PC-3 (cell line): ENCODE results near the gene PRPS1. TPM values are rescaled to one million over a fixed set of nuclear protein-coding genes. Genes with fewer than 3 reads are reported as not detected.
A peak's percentile ranks its signal among the peaks of the same experiment; 100 is the strongest.

Source experiments
- ATAC-seq: fragments of 200-7000 bp; cut with Tn5 transposase; 2 replicates; pipeline ENCODE4 v1.9.1; 2020; ENCODE audit warnings: mild to moderate bottlenecking, moderate library complexity
- BruUV-seq: library from RNA; stranded (reverse); fragments of 400-500 nt; replicated peaks from 2 replicates; lab custom pipeline; 2021; lab: Mats Ljungman, UMichigan
- CTCF ChIA-PET: fragments of 300-600 bp; sonication (Branson Sonifier 250); formaldehyde crosslinking; loops from one replicate; lab custom pipeline; 2022; ENCODE audit warnings: antibody characterized with exemption; lab: Charles Lee
- POLR2A ChIA-PET: fragments of 300-600 bp; sonication (Branson Sonifier 250); formaldehyde crosslinking; loops from one replicate; lab custom pipeline; 2022; ENCODE audit warnings: antibody characterized with exemption; ENCODE audit not compliant: unreplicated experiment; lab: Charles Lee
- DNase-seq: peaks from one replicate; pipeline ENCODE4 v3.0.0-alpha.2; 2015
- H2AFZ ChIP-seq: fragments of 300-600 bp; sonication (generic); 2 replicates; pipeline ENCODE4 v1.6.0; 2016; ENCODE audit warnings: antibody characterized with exemption, low read length
- H3F3A ChIP-seq: fragments of 300-600 bp; sonication (generic); one replicate; pipeline ENCODE4 v1.6.0; 2017; ENCODE audit warnings: antibody characterized with exemption, low read length, control low read depth, mild to moderate bottlenecking; ENCODE audit not compliant: unreplicated experiment
- H3K27ac ChIP-seq: fragments of 300-600 bp; sonication (generic); 2 replicates; pipeline ENCODE4 v1.5.1; 2016; ENCODE audit warnings: mild to moderate bottlenecking, low read length
- H3K27me3 ChIP-seq: fragments of 300-600 bp; sonication (generic); 2 replicates; pipeline ENCODE4 v1.6.1; 2016; ENCODE audit warnings: low read length, mixed read lengths
- H3K36me3 ChIP-seq: fragments of 300-600 bp; sonication (generic); 2 replicates; pipeline ENCODE4 v1.6.1; 2016; ENCODE audit warnings: low read depth, mixed run types, low read length, mixed read lengths
- H3K4me1 ChIP-seq: fragments of 300-600 bp; sonication (generic); 2 replicates; pipeline ENCODE4 v1.5.1; 2016; ENCODE audit warnings: low read length; ENCODE audit not compliant: insufficient read depth
- H3K4me2 ChIP-seq: fragments of 300-600 bp; sonication (generic); 2 replicates; pipeline ENCODE4 v1.6.0; 2016; ENCODE audit warnings: low read length
- H3K4me3 ChIP-seq: fragments of 300-600 bp; sonication (generic); 2 replicates; pipeline ENCODE4 v1.5.1; 2016; ENCODE audit warnings: mild to moderate bottlenecking, low read length, mixed read lengths
- H3K79me2 ChIP-seq: fragments of 300-600 bp; sonication (generic); 2 replicates; pipeline ENCODE4 v1.6.1; 2017; ENCODE audit warnings: low read length, mixed read lengths
- H3K9ac ChIP-seq: fragments of 300-600 bp; sonication (generic); 2 replicates; pipeline ENCODE4 v1.6.0; 2016; ENCODE audit warnings: mild to moderate bottlenecking, low read length
- H3K9me2 ChIP-seq: fragments of 300-600 bp; sonication (generic); replicated peaks from 2 replicates; pipeline ENCODE4 v1.6.1; 2016; ENCODE audit warnings: mixed run types, low read length, mixed read lengths
- H3K9me3 ChIP-seq: fragments of 300-600 bp; sonication (generic); 2 replicates; pipeline ENCODE4 v1.6.1; 2016; ENCODE audit warnings: low read length, mixed read lengths
- H4K20me1 ChIP-seq: fragments of 300-600 bp; sonication (generic); 2 replicates; pipeline ENCODE4 v1.6.1; 2016; ENCODE audit warnings: low read length, mixed read lengths
- EZH2 ChIP-seq: fragments of 300-600 bp; sonication (generic); IDR thresholded peaks from one replicate; pipeline ENCODE4 v1.6.1; 2017; ENCODE audit warnings: antibody characterized with exemption, mild to moderate bottlenecking, low read length; ENCODE audit not compliant: unreplicated experiment
- EZH2phosphoT487 ChIP-seq: fragments of 300-600 bp; sonication (generic); IDR thresholded peaks from 2 replicates; pipeline ENCODE4 v1.6.1; 2018; ENCODE audit warnings: mild to moderate bottlenecking, antibody characterized with exemption, low read length, borderline replicate concordance
- intact Hi-C: fragments of 100-400 bp; cut with micrococcal nuclease; formaldehyde crosslinking; loops from 2 replicates; pipeline ENCODE4 v1.9.0; 2023
- total RNA-seq: library from RNA; depleted of rRNA; stranded (reverse); fragments of >200 nt; gene quantifications from 2 replicates; pipeline ENCODE4 v1.2.3, GENCODE V29; 2014
- TF ChIP-seq, protein P1 (sequence below): fragments of 300-600 bp; sonication (generic); conservative IDR thresholded peaks from 2 replicates; pipeline ENCODE4 v1.5.1; 2017; ENCODE audit warnings: antibody characterized with exemption, low read depth, mild to moderate bottlenecking, low read length

PRPS1 gene
- total RNA-seq, 1 experiment from 2014 or later: 57.0 TPM

DNA sequence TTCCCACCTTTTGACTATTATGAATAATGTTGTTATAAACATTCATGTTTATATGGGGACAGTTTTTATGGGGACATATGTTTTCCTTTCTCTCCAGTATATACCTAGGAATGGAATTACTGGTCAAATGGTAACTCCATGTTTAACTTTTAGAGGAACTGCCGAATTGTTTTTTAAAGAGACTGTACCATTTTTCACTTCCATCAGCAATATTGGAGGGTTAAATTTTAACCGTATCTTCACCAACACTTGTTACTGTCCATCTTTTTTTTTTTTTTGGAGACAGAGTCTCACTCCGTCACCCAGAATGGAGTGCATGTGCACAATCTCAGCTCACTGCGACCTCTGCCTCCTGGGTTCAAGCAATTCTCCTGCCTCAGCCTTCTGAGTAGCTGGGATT lies 46.4 kb upstream of the PRPS1 start:
- no TSS peak for BruUV-seq
- ChIA-PET CTCF (no interaction called here), POLR2A (no interaction called here)

GRCh38 chrX:107589243-107589642 lies 39.1 kb upstream of the PRPS1 start:
- H3K9me2 ChIP-seq: no peaks in the 10 kb centered on the region
- no peaks in the 10 kb centered on the region for H3K4me1 ChIP-seq
- no peaks in the 10 kb centered on the region for H3K36me3 ChIP-seq
- H3K9ac ChIP-seq: no peak overlapping the region
- H4K20me1 ChIP-seq: no peaks in the 10 kb centered on the region
- H3K4me2 ChIP-seq: no peak overlapping the region
- DNase-seq: no peak
- H2AFZ ChIP-seq: no peak overlapping the region
- H3K27me3 ChIP-seq: no peaks in the 10 kb centered on the region
- H3K27ac ChIP-seq: no peak overlapping the region
- intact Hi-C loops: no loop called here
- no peaks in the 10 kb centered on the region for H3K79me2 ChIP-seq
- POLR2A ChIA-PET: no interaction called here
- H3F3A ChIP-seq: no peaks in the 10 kb centered on the region
- no peaks in the 10 kb centered on the region for H3K9me3 ChIP-seq
- no peak overlapping the region for H3K4me3 ChIP-seq
- CTCF ChIA-PET: no interaction called here
- no TSS peak for BruUV-seq
- ATAC-seq: no peak
- TF ChIP-seq, protein P1, sequence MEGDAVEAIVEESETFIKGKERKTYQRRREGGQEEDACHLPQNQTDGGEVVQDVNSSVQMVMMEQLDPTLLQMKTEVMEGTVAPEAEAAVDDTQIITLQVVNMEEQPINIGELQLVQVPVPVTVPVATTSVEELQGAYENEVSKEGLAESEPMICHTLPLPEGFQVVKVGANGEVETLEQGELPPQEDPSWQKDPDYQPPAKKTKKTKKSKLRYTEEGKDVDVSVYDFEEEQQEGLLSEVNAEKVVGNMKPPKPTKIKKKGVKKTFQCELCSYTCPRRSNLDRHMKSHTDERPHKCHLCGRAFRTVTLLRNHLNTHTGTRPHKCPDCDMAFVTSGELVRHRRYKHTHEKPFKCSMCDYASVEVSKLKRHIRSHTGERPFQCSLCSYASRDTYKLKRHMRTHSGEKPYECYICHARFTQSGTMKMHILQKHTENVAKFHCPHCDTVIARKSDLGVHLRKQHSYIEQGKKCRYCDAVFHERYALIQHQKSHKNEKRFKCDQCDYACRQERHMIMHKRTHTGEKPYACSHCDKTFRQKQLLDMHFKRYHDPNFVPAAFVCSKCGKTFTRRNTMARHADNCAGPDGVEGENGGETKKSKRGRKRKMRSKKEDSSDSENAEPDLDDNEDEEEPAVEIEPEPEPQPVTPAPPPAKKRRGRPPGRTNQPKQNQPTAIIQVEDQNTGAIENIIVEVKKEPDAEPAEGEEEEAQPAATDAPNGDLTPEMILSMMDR: no peak
- TF ChIP-seq EZH2: no peak
- no peak for TF ChIP-seq EZH2phosphoT487

More for the DNA sequence above, 46.4 kb upstream of the PRPS1 start:
- TF ChIP-seq EZH2phosphoT487 (no peak), EZH2 (no peak)
- TF ChIP-seq, protein P1: no peak
- ATAC-seq (no peak), DNase-seq (no peak)
- no peaks in the 10 kb centered on the region for H3K9me2 ChIP-seq
- H3K36me3 ChIP-seq: no peaks in the 10 kb centered on the region
- H3F3A ChIP-seq: no peaks in the 10 kb centered on the region
- H3K4me1 ChIP-seq: no peaks in the 10 kb centered on the region
- no peak overlapping the region for H3K9ac ChIP-seq
- H3K9me3 ChIP-seq: no peaks in the 10 kb centered on the region
- H3K4me3 ChIP-seq: no peak overlapping the region
- no peak overlapping the region for H3K27ac ChIP-seq
- H3K27me3 ChIP-seq: no peaks in the 10 kb centered on the region
- intact Hi-C loops: no loop called here
- no peak overlapping the region for H2AFZ ChIP-seq
- no peaks in the 10 kb centered on the region for H3K79me2 ChIP-seq
- no peaks in the 10 kb centered on the region for H4K20me1 ChIP-seq
- no peak overlapping the region for H3K4me2 ChIP-seq

DNA sequence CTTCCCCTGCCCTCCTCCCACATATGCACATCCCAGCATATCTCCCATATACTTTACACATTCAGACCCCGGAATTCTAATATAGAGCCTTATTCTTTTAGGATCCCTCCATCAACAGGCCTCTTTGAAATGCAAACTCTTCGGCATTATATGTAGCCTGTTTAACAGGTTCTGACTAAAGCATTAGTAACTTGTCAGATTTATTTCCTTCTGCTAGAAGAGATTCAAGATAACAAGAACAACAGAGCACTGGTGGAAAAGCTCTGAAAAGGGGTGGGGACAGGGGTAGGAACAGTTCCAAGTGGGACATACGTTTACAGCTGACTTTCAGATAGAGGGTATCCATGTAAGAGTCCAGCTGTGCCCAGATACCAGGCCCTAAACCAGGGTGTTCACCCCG lies 31.7 kb upstream of the PRPS1 start:
- no peaks in the 10 kb centered on the region for H4K20me1 ChIP-seq
- H3K4me2 ChIP-seq: peak overlapping the region; percentile 44
- peak; percentile 79 for DNase-seq
- ATAC-seq: peak; percentile 85
- intact Hi-C loops: loop anchor here (2.0 kb wide), 1 partner anchor 22 kb away; no protein-coding TSS in a partner anchor
- peak overlapping the region; percentile 62 for H3K27ac ChIP-seq
- H3K9ac ChIP-seq: 0 out of 2 replicates have a peak overlapping the region, but pooled peaks have one; percentile 12
- no TSS peak for BruUV-seq
- no peaks in the 10 kb centered on the region for H3F3A ChIP-seq
- no peaks in the 10 kb centered on the region for H3K36me3 ChIP-seq
- TF ChIP-seq EZH2 (no peak), EZH2phosphoT487 (no peak)
- TF ChIP-seq, protein P1: no peak
- no peaks in the 10 kb centered on the region for H3K9me2 ChIP-seq
- no peaks in the 10 kb centered on the region for H3K27me3 ChIP-seq
- ChIA-PET POLR2A (interaction anchor here (1.2 kb wide), 1 partner anchor 32 kb away, joined by 6 read pairs; the partner anchor contains the start of gene PRPS1), CTCF (no interaction called here)
- H3K79me2 ChIP-seq: no peaks in the 10 kb centered on the region
- no peaks in the 10 kb centered on the region for H3K9me3 ChIP-seq
- H3K4me1 ChIP-seq: peaks cover 20% of the 10 kb centered on the region
- no peak overlapping the region for H3K4me3 ChIP-seq
- no peak overlapping the region for H2AFZ ChIP-seq
